ENCODE data around the gene SORBS2.

Gene SORBS2

GRCh38 chr4:185700630-185701029, 111.4 kb downstream of the SORBS2 start:
- Histone ChIP-seq H3K4me3 (no peak overlapping the region), H3K27ac (no peak overlapping the region)

- no peak overlapping the region for H3K4me3 ChIP-seq
- H3K27ac ChIP-seq: no peak overlapping the region
Observed at GRCh38 chr4:185700048-185700447, 111.9 kb downstream of the SORBS2 start.

GRCh38 chr4:185697488-185697887, 114.5 kb downstream of the SORBS2 start:
- no peak overlapping the region for H3K27ac ChIP-seq

GRCh38 chr4:185695743-185696142, 116.3 kb downstream of the SORBS2 start:
- Histone ChIP-seq H3K27ac (no peak overlapping the region), H3K4me3 (no peak overlapping the region)

More at GRCh38 chr4:185697488-185697887, 114.5 kb downstream of the SORBS2 start:
- H3K4me3 ChIP-seq: no peak overlapping the region

- H3K27ac ChIP-seq: peak overlapping the region in 5 of 21 experiments; percentile 2 to 67 (median 61)
- no peak overlapping the region for H3K4me3 ChIP-seq
Observed at GRCh38 chr4:185693548-185694215, 118.3 kb downstream of the SORBS2 start.

- H3K27ac ChIP-seq: no peak overlapping the region
- no peak overlapping the region for H3K4me3 ChIP-seq
Observed at GRCh38 chr4:185689407-185689806, 122.6 kb downstream of the SORBS2 start.

GRCh38 chr4:185685804-185686203, 126.2 kb downstream of the SORBS2 start:
- Histone ChIP-seq H3K27ac (no peak overlapping the region), H3K4me3 (no peak overlapping the region)

DNA sequence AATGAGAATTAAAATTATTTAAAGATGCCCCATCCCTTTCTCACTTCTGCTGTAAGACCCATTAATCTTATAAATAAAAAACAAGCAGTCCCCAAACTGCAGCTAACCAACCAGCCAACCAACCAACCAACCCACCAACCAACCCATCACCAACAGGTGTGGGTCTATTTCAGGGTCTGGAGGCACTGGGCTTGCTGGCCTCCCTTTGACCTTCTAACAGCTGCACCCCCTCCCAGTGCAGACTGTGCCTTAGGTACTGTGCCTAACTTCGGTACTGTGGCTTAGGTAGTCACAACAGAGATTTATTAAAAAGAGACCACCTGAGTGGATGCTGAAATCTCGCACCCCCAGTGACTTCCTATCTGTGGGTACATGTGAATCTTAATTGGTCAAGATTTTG, 128.1 kb downstream of the SORBS2 start:
- no peak overlapping the region for H3K27ac ChIP-seq

DNA sequence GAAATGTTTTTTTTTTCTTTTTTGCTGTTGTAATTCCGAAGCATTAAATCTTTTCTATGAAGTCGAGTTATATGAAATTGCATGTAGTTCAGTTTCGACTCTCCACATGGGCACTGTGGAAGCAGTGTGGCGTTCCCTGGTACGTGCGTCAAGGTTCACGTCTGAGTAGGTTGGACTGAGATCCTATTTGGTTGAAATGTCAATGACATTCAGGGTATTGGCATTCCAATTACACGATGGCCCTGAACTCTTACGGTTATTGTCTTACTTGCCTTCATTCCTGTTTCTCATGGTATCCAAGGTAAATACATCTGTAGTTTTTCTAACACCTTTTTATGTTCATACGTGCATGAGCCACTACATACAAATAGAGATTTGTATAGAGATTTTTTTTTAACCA, 128.8 kb downstream of the SORBS2 start:
- no peak overlapping the region for H3K4me3 ChIP-seq
- H3K27ac ChIP-seq: no peak overlapping the region

More for the DNA sequence above, 128.1 kb downstream of the SORBS2 start:
- no peak overlapping the region for H3K4me3 ChIP-seq

DNA sequence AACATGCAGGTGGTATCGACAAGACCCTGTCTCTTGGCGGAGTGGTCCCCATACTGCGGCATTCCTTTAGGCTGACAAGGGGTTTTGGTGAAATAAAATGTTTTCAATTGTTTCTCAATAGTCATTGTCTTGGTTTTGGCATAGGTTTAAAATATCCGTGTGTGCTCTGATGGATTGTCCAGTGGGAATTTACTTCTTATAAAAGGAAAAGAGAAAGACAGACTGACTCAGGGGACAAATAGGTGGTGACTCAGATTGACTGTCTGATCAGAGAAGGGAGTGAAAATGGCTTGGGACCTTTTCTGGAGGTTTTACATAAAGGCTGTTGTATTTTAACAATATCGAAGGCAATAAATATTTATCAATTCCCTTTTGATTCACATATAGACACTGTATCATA, 129.8 kb downstream of the SORBS2 start:
- Histone ChIP-seq H3K27ac (no peak overlapping the region), H3K4me3 (no peak overlapping the region)

- Histone ChIP-seq H3K4me3 (no peak overlapping the region), H3K27ac (no peak overlapping the region)
Observed at GRCh38 chr4:185681604-185682003, 130.4 kb downstream of the SORBS2 start.

DNA sequence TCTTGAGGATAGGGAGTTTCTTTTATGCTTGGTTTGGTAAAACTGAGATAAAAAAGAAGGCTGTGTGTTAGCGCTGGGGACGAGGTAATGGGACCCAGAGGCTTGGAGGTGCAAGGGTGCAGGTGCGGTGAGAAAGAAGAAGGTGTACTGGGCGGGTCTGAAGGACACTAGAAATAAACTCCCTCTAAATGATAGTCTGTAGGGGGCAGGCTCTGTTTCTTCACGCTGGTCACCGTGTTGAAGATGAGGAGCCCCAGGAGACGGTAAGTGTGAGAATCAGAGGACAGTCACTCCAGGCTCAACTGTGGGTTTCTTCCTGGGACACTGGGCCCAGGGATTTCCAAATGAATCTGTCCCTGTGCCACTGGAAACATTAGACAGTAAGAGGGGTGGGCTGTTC, 131.4 kb downstream of the SORBS2 start:
- H3K27ac ChIP-seq: no peak overlapping the region
- no peak overlapping the region for H3K4me3 ChIP-seq

DNA sequence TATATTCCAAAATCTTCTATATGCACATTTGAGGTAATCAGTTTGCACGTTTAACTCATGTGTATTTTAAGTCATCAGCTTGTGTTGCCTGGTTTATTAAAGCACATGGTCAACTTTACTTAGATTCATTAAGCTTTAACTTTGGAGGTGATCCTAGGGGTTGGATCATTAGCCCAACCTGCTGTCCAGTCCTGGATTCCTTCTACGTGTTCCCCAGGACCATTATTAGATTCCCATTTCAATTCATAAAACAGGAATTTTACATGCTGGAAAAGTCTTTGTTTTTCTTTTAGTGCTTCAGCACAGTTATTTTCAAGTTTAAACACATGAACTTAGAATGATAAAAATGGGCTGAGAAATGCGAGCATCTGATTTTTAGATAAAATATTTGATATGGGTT, 132.5 kb downstream of the SORBS2 start:
- no peak overlapping the region for H3K4me3 ChIP-seq
- H3K27ac ChIP-seq: no peak overlapping the region

DNA sequence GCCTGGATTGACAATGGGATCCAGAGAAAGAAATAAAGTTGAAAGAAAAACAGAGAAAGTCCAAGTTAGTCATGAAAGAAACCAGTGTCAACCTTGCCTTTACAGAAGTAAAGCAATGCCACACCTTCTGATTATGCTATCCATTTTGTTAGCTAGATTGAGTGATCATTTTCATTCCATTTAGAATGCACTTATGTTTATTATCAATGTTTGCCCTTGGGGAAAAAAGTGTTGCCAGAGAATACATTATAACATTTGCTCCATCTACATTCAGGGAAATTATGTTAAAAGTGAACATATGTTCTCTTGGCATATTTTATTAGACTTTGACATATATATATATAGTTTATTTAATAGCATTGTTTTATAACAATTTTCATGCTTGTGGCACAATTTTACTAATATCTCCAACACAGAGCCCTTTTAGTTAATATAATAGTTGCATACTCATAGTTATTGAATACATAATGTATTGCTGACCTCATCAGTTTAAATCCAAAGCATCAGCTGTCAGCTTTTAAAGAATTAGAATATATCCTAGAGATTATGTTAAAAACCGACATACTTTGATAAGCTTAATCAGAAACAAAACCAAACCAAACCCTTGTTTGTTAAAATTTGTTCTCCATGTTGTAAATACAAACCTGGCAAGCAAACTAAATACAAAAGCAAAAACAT, 134.2 kb downstream of the SORBS2 start:
- Histone ChIP-seq H3K4me3 (no peak overlapping the region), H3K27ac (no peak overlapping the region)

DNA sequence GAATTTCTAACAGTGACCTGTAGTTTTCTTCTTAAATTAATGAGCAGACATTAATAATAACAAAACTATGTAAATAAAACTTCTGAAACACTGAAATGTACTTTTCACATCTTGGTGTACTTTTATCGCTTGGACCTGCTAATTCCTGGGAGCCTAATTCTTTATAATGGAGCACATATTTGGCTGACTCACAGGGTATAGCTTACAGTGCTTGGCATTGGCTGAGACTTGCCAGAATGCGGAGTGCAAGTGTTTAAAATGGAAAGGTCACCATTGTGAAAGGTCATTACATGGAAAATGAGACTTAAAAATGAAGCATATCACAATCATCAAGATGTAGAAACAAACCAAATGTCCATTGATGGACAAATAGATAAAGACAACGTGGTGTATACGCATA, 139.4 kb downstream of the SORBS2 start:
- Histone ChIP-seq H3K27ac (no peak overlapping the region), H3K4me3 (no peak overlapping the region)

GRCh38 chr4:185672151-185672550, 139.8 kb downstream of the SORBS2 start:
- H3K27ac ChIP-seq: no peak overlapping the region

GRCh38 chr4:185671496-185671895, 140.5 kb downstream of the SORBS2 start:
- Histone ChIP-seq H3K27ac (no peak overlapping the region), H3K4me3 (no peak overlapping the region)

More at GRCh38 chr4:185672151-185672550, 139.8 kb downstream of the SORBS2 start:
- no peak overlapping the region for H3K4me3 ChIP-seq

DNA sequence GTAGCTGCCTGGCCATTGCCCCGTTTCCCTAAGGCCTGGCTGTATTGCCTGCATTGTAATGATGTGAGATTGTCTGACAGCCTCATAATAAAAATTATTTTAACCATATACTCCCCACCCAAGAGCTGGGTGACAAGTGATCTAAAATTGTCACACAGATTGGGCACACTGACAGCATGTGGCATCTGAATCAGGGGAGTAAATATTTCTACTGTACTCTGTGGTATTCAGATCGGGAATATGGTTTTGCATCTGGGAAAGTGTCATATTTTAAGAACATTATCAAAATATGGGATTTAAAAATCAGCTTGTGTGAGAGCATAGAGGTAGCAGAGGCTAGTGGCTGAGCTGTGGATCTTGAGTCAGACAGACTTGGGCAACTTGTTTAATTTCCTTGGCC, 140.9 kb downstream of the SORBS2 start:
- H3K27ac ChIP-seq: no peak overlapping the region
- H3K4me3 ChIP-seq: no peak overlapping the region

- Histone ChIP-seq H3K27ac (no peak overlapping the region), H3K4me3 (no peak overlapping the region)
Observed at GRCh38 chr4:185669288-185669687, 142.7 kb downstream of the SORBS2 start.

DNA sequence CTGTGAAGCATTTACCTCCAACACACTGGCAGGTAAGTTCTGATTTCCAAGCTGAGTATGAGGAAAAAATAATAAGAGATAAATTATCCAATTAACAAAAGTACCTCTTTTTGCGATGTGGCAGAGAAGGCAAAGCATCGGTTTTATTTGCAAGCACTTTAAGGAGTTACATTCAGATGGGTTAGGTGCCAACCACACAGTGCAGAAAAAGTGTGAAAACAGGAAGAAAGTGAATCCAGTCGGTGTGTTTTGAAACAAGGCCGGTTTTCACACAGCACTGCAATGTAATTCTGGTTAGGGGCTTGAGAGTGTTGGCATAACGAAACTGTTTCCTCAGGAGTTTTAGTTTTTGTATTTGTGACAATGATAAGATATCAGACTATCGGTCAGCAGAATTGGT, 145.8 kb downstream of the SORBS2 start:
- no peak overlapping the region for H3K27ac ChIP-seq
- H3K4me3 ChIP-seq: no peak overlapping the region

DNA sequence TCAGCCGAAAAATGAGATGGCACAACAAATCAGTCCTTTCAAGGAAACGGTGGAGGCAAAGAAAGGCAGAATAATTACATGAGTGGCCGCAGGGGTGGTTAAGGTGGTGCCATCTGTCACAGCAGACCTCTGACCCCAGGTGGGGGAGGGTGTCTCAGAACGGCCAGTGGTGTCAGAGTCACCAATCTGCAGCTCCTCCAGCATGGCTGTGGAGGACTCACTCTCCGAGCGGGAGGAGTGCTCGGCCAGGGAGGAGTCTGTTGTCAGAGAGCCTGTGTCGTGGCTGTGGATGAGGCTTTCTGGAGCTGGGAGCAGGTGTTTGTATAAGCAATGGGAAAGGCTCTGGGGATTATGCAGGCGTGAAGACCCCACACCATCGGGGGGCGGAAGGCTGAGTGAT, 146.3 kb downstream of the SORBS2 start:
- Histone ChIP-seq H3K27ac (no peak overlapping the region), H3K4me3 (no peak overlapping the region)

GRCh38 chr4:185664481-185664880, 147.5 kb downstream of the SORBS2 start:
- Histone ChIP-seq H3K27ac (no peak overlapping the region), H3K4me3 (no peak overlapping the region)

All from skin epidermis (tissue), 12 donors.